ENCODE measurements around the gene TTC17.

Gene TTC17

DNA sequence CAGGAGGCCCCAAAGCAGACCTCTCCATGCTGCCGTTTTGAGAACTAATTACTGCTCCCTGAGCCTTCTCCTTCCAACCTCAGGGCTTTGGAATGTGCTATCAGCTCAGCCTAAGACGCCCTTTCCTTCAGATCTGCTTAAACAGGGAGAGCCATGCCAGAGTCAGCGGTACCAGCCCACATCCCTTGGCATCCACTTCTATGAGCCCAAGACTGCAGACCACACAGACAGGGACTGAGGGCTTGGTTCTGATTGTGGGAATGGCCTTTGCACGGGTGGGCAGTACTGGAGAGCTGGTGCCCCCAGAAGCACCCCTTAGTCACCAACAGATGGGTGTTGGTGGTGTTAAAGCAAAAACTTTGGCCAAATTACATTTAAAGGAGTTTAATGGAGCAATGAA lies 146.5 kb downstream of the TTC17 start:
- no peaks in the 10 kb centered on the region for H3K9me3 ChIP-seq (ENCODE audit: insufficient read depth, low read depth, low read length)
- no peak overlapping the region for H3K4me2 ChIP-seq (ENCODE audit: low read depth, low read length, poor library complexity, severe bottlenecking)
- no peaks in the 10 kb centered on the region for H3K27me3 ChIP-seq (ENCODE audit: insufficient read depth, low read length, poor library complexity, severe bottlenecking)
- H3K4me3 ChIP-seq (ENCODE audit: low read length, poor library complexity, severe bottlenecking): no peak overlapping the region
- no peaks in the 10 kb centered on the region; the same call in 1 of the 2 replicates for H3F3A ChIP-seq (ENCODE audit: low read depth)
- no peaks in the 10 kb centered on the region for H3K9me2 ChIP-seq (replicated peaks; ENCODE audit: low read depth, low read length)
- no peak overlapping the region for H3K9ac ChIP-seq (ENCODE audit: low read depth, low read length, poor library complexity, severe bottlenecking)
- H3K4me1 ChIP-seq (ENCODE audit: insufficient read depth, low read length, poor library complexity, severe bottlenecking): peaks cover 24% of the 10 kb centered on the region
- H4K20me1 ChIP-seq (ENCODE audit: insufficient read depth, low read length, poor library complexity, severe bottlenecking): no peaks in the 10 kb centered on the region
- no peak overlapping the region for H2AFZ ChIP-seq (ENCODE audit: low read length)
- no peak for TF ChIP-seq EZH2phosphoT487 (IDR thresholded peaks at IDR 0.05; ENCODE audit: borderline replicate concordance)
- TF ChIP-seq CTCF (conservative IDR thresholded peaks at IDR 0.05; ENCODE audit: low read length): no peak
- no peaks in the 10 kb centered on the region for H3K36me3 ChIP-seq (ENCODE audit: insufficient read depth, low read length)
- no peaks in the 10 kb centered on the region for H3K79me2 ChIP-seq (ENCODE audit: insufficient read depth, low read length)

- H4K20me1 ChIP-seq (ENCODE audit: insufficient read depth, low read length, poor library complexity, severe bottlenecking): no peaks in the 10 kb centered on the region
- H3K9me2 ChIP-seq (replicated peaks; ENCODE audit: low read depth, low read length): no peaks in the 10 kb centered on the region
- H3K27me3 ChIP-seq (ENCODE audit: insufficient read depth, low read length, poor library complexity, severe bottlenecking): no peaks in the 10 kb centered on the region
- H3K4me3 ChIP-seq (ENCODE audit: low read length, poor library complexity, severe bottlenecking): no peak overlapping the region
- H3K9me3 ChIP-seq (ENCODE audit: insufficient read depth, low read depth, low read length): no peaks in the 10 kb centered on the region
- no peaks in the 10 kb centered on the region for H3K79me2 ChIP-seq (ENCODE audit: insufficient read depth, low read length)
- no peak overlapping the region; the same call in 1 of the 2 replicates for H2AFZ ChIP-seq (ENCODE audit: low read length)
- TF ChIP-seq CTCF (conservative IDR thresholded peaks at IDR 0.05; ENCODE audit: low read length) (no peak), EZH2phosphoT487 (IDR thresholded peaks at IDR 0.05; ENCODE audit: borderline replicate concordance) (no peak)
- H3K4me1 ChIP-seq (ENCODE audit: insufficient read depth, low read length, poor library complexity, severe bottlenecking): peaks cover 24% of the 10 kb centered on the region
- H3K4me2 ChIP-seq (ENCODE audit: low read depth, low read length, poor library complexity, severe bottlenecking): no peak overlapping the region
- no peaks in the 10 kb centered on the region; the same call in 1 of the 2 replicates for H3F3A ChIP-seq (ENCODE audit: low read depth)
- no peaks in the 10 kb centered on the region for H3K36me3 ChIP-seq (ENCODE audit: insufficient read depth, low read length)
- H3K9ac ChIP-seq (ENCODE audit: low read depth, low read length, poor library complexity, severe bottlenecking): no peak overlapping the region
These were observed 148.5 kb downstream of the TTC17 start for GRCh38 chr11:43507171-43507570.

- Histone ChIP-seq H3K4me1 (ENCODE audit: insufficient read depth, low read length, poor library complexity, severe bottlenecking) (peaks cover 24% of the 10 kb centered on the region), H3K79me2 (ENCODE audit: insufficient read depth, low read length) (no peaks in the 10 kb centered on the region), H3K9me2 (replicated peaks; ENCODE audit: low read depth, low read length) (no peaks in the 10 kb centered on the region), H3K9me3 (ENCODE audit: insufficient read depth, low read depth, low read length) (no peaks in the 10 kb centered on the region), H3K36me3 (ENCODE audit: insufficient read depth, low read length) (no peaks in the 10 kb centered on the region), H3K4me2 (ENCODE audit: low read depth, low read length, poor library complexity, severe bottlenecking) (peak overlapping the region; percentile 75), H2AFZ (ENCODE audit: low read length) (peak overlapping the region; percentile 52), H4K20me1 (ENCODE audit: insufficient read depth, low read length, poor library complexity, severe bottlenecking) (no peaks in the 10 kb centered on the region), H3F3A (ENCODE audit: low read depth) (no peaks in the 10 kb centered on the region; the same call in 1 of the 2 replicates), H3K9ac (ENCODE audit: low read depth, low read length, poor library complexity, severe bottlenecking) (peak overlapping the region; percentile 57), H3K4me3 (ENCODE audit: low read length, poor library complexity, severe bottlenecking) (peak overlapping the region; percentile 31), H3K27me3 (ENCODE audit: insufficient read depth, low read length, poor library complexity, severe bottlenecking) (no peaks in the 10 kb centered on the region)
- TF ChIP-seq EZH2phosphoT487 (IDR thresholded peaks at IDR 0.05; ENCODE audit: borderline replicate concordance) (no peak), CTCF (conservative IDR thresholded peaks at IDR 0.05; ENCODE audit: low read length) (no peak)
These were observed 149.8 kb downstream of the TTC17 start for GRCh38 chr11:43508511-43508918.

Data from Loucy (cell line).